CD1c-positive myeloid dendritic cell (primary cell): ENCODE results near the gene BTN3A1.

Source experiments
- DNase-seq: peaks from one replicate; pipeline ENCODE4 v3.0.0-alpha.2; 2016; ENCODE audit errors: extremely low spot score

BTN3A1 gene

DNA sequence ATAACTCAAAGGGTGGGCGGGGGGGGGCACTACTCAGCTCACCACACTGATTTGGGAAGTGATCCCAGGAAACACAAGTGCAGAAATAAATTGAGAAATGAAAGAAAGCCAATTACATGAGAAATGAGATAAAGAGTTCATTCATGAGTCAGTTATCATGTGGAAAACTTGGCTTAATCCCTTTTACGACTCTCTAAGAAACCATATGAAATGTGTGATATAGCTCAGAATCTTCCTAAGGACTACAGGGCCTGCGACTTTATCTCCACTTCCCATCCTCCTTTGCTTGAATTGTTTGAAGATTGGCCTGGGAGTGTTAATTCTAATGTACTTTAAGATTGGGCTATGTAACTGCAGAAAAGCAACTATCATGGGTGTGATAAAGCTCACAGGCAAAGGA is 22.8 kb upstream of the BTN3A1 start:
- peak; percentile 23 for DNase-seq

DNA sequence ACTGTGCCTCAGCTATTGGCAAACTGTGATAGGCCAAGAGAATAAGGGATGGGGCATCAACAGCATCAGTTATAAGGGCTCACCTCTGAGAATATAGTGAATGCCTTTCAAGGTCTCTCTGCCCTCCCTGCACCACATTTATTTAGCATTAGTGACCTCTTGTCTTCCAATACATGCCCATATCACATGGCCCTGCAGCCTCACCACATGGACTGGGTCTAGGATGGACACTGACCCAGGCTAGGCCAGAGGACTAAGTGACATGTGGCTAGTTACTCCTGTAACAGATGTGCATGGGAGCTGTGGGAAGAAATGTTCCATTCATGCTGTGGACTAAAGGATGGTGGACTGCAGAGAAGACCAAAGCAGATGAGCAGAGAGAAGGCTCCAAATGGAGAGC is 22.3 kb upstream of the BTN3A1 start:
- DNase-seq, result no peak

GRCh38 chr6:26380256-26380655 is 21.8 kb upstream of the BTN3A1 start:
- DNase-seq, result no peak

- DNase-seq, result no peak
These were observed 20.0 kb upstream of the BTN3A1 start for GRCh38 chr6:26382121-26382520.

- DNase-seq, result no peak
These were observed 18.3 kb upstream of the BTN3A1 start for GRCh38 chr6:26383624-26384417.

- DNase-seq, result no peak
These were observed 16.3 kb upstream of the BTN3A1 start for GRCh38 chr6:26385734-26386125.

DNA sequence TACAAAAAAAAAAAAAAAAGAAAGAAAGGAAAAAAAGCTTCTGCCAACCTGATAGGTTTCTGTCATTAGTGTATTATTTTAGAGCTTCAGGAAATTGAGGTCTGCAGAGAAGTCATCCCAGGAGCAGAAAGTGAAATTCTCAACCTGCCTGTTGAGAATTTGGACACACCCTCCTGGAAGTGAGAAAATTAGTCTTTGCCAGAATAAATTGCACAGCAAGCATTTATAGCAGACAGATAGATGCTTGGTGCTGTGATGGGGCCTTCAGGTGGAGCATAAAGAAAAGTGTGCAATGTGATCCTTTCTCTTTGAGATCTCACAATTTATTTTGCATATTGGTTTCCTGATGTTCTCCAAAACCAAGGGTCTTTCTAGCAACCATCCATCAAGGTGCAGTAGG is 14.5 kb upstream of the BTN3A1 start:
- DNase-seq, result no peak

DNA sequence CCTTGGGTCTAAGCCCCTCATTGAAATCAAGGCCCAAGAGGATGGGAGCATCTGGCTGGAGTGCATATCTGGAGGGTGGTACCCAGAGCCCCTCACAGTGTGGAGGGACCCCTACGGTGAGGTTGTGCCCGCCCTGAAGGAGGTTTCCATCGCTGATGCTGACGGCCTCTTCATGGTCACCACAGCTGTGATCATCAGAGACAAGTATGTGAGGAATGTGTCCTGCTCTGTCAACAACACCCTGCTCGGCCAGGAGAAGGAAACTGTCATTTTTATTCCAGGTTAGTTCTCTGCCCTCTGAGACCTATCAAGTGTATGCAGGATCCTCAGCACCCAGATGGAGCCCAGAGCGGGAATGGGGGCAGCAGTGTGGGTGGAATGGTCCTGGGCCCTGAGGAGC is 14.1 kb upstream of the BTN3A1 start:
- DNase-seq, result no peak

DNA sequence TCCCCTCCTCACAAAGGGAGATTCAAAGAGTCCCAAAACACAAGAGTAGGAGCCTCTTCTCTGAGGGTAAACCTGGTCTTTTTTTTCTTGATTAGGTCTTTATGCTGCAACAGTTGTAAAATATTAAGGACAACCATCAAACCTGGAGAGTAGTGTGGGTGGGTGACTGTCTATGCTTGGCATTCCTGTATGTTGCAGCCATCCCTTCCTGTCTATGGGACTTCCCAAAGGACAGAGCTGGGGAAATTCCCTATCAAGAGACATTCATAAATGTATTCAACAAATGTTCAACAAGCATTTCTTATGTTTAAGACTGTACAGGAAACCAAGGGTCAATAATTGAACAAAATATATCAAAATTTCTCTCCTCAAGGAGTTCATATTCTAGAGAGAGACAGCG is 13.6 kb upstream of the BTN3A1 start:
- DNase-seq, result no peak

DNA sequence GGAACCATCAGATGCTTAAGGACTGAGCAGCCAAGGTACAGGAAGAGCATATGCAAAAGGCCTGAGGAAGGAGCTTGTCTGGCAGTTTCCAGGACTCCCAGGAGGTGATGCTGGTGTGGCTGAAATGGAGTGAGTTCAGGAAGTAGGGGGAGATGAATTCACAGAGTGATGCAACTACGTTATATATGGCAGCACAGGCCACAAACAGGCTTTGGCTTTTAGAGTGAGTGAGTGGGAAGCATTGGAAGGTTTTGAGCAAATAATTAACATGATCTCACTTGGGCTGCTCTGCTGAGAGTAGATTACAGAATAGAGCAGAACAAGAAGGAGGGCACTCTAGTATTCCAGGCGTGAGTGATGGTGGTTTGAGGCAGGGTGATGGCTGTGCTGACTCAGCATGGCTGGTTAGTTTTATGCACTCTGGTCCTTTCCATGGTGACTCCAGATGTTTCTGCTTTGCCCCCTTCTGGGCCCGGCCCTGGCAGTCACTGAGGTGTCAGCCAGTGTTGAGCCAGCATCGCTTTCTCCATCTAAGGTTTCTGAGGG is 12.7 kb upstream of the BTN3A1 start:
- peak; percentile 58 for DNase-seq

DNA sequence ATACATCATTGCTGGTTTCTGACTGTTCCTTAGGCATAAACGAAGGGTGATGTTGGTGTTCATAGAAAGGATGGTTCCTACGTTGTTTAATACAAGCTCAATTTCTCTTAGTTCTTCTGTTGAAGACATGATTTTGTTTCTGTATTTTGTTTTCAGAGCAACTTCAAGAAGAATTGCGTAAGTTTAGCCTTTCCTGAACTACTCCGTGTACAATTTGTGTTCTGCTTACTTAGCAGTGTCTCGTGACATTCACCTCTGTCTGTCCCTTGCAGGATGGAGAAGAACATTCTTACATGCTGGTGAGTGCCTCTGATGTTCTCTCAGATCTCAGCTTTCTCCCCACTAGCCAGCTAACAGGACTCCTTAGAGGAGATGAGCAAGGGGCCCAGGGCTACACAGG is 11.5 kb upstream of the BTN3A1 start:
- no peak for DNase-seq

DNA sequence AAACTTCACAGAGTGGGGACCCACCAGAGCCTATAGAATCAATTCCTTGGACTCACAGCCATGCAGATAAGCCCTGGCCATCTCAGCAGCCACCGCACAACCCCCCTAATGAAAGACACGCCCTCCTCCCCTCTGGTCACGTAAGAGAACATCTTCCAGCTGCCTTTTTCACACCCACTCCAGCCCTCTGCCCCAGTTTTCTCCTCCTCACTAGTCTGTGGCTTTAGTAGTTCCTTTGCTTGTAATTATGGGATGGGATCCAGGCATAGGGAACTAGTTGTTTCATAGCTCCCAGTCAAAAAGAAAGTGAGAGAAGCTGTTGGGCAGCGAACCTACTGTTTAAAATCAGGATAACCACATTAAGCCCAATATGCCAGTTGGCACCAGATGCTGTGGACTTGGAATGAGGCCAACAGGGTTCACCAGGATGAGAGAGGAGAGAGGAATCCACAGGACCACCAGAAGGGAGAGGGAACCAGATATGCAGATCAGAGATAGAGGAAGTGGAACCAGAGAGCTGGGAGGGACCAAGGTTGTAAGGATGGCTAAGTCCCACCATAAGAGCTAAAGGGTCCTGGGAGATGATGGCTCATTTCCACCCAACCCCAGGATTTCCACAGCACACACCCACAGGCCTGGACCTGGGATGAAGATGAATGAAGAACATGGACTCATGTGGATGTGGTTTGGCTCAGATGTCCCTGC is 9.0 kb upstream of the BTN3A1 start:
- peak; percentile 76 for DNase-seq

- DNase-seq, result no peak
These were observed 7.8 kb upstream of the BTN3A1 start for GRCh38 chr6:26394289-26394688.

DNA sequence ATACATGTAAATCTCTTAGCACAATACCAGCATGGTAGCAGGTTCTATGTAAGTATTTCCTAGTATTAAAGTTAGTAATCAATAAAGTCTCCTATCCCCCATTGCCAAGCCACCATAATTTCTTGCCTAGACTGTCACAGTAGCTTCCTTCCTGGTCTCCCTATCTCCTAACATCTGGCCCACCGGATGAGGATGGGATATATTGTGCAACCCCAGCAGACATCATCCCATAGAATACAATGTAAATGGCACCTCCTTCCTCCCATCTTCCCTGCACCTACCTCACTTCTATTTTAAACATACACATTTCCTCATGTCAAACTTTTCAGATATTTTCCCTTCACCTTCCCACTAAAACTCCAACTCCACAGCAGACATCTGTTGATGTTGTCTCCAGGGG is 3.5 kb upstream of the BTN3A1 start:
- DNase-seq, result no peak

DNA sequence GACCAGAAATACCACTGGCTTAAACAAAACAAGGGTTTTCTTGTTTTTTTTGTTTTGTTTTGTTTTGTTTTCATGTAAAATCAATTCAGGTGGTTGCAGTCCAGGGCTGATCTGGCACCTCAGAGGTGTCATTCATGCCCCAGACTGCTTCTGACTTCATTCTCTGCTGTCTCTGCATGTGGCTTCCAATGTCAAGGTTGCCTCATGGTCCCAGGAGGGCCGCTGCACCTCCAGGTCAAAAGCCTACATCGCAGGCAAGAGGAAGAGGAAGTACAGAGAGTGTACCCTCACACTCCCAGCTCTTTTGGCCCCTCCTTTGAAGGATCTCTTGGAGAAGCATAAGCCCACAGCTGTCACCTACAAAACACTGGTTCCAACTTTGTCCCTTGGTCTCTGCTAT is 1.4 kb upstream of the BTN3A1 start:
- DNase-seq, result peak; percentile 37

- no peak for DNase-seq
These were observed 587 bp upstream of the BTN3A1 start for GRCh38 chr6:26401389-26401986.

DNA sequence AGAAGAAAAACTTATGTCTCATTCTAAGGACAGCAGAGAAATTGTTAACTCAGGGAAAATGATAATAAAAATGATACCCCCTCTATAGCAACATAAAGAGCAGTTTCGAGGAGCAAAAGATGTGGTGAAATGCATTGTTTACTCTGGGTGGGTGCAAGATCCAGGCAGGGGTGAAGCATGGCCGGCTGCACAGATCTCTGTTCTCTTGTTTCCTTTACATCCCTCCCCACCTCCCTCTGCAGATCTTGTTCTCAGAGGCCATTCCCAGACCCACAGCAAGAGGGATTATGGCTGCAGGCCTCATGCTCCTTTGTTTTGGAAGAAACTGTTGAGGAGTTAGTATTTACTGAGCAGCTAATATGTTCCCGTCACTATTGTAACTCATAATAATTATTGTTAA is 1.8 kb downstream of the BTN3A1 start:
- DNase-seq, result no peak

DNA sequence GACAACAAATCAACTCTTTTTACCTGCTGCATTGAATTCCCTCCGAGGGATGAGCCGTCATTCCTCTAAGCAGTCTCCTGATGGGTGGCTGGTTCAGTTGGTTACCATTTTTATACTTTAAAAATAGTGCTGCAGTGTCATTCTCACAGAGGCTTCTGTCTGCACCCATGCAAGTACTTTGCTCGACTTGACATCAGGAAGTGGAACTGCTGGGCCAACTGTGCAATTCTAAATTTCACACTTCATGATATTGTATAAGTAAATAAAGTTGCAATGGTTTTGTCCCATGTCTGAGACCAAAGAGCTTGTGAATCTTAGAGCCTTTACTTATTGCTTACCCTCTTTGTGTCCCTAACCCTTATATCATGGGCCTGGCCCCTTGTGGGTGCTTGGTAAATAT is 2.5 kb downstream of the BTN3A1 start:
- DNase-seq, result peak; percentile 24

- no peak for DNase-seq
These were observed 7.0 kb downstream of the BTN3A1 start for GRCh38 chr6:26408828-26409730.

- DNase-seq, result no peak
These were observed 9.7 kb downstream of the BTN3A1 start for GRCh38 chr6:26411751-26412150.

DNA sequence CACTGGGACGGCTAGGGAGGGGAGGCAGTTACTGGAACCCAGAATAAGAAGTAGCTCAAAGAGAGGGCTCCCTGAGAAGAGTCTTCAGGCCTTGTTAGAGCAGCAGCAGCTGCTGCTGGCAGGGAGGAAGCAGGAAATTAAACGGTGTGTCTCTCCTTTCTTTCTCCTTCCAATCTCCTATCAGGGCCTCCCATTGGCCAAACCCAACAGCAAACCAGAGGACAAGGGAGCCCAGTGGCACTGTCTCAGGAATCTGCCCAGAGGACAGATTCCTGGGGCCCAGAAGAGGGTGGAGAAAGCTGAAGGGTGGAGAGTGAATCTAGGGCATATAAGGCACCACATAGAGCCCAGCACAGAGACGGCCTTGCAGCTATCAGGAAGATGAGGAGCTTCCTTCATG is 10.2 kb downstream of the BTN3A1 start:
- DNase-seq, result no peak

GRCh38 chr6:26412954-26413353 is 10.9 kb downstream of the BTN3A1 start:
- no peak for DNase-seq
